HG03442 (cell line): ENCODE results near the gene ST6GALNAC1.
"Not testable (repeated sequence)": the region's sequence is repeated elsewhere in the genome, so short reads cannot be mapped to it uniquely, and the experiment has no call there.

Source experiments
- ATAC-seq: cut with Tn5 transposase; IDR thresholded peaks from one replicate; pipeline ENCODE4 v1.9.1; 2021; ENCODE audit warnings: mild to moderate bottlenecking, moderate library complexity; ENCODE audit not compliant: unreplicated experiment

Gene ST6GALNAC1

DNA sequence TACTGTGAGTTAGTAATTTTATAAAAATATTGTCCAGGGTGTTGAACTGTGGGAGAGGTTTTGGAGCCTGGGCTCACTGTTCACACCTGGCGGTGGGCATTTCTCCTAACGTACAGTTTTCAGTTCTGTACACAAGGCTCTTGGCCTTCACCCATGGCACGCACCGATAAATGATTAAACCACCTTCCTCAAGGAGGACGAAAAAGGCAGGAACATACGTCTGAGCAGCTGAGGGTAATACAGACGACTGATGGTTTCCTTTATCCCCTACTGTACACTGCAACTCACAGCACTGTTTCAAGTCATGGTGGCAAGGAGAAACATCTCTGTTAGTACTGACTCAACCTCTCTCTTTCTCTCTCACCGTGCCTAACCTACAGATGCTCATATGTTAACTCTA is 1.4 kb upstream of the ST6GALNAC1 start:
- no peak for ATAC-seq

DNA sequence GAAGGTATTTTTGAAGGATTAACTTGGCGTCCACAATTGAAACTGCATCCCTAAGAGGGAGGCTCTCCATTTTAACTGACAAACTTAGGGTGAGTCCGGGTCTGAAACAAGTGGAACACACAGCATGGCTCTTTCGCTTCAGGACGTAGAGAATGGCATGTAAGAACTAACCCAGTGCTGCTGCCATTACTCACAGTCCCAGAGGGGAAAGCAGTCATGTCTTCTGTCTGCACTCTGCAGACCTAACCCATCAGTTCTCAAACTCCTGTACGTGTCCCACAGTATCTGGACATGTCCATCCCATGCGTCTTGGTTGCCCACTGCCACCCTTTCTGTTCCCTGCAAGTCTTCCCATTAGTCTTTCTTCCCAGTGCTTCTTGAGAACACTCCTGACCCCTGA is 563 bp downstream of the ST6GALNAC1 start:
- ATAC-seq = no peak

DNA sequence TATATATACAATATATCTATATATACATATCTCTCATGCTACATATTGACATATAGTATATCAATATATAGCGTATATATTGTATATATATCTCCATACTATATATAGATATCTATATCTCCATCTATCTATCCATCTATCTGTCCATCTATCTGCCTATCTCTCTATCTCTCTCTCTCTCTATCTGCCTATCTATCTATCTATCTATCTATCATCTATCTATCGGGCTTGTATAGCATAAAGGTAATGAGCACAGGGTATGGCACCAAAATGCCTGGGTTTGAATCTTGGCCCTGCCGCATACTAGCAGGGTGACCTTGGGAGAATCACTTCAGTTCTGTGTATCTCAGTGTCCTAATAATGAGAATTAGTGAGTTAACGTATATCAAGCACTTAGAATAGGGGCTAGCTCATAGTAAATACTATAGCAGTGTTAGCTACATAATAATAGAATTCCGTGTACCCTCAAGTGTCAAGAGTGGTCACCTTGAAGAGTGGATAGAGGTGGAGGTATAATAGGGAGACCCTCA is 1.5 kb downstream of the ST6GALNAC1 start:
- ATAC-seq = no peak

GRCh38 chr17:76641501-76641900 is 2.1 kb downstream of the ST6GALNAC1 start:
- ATAC-seq = no peak

DNA sequence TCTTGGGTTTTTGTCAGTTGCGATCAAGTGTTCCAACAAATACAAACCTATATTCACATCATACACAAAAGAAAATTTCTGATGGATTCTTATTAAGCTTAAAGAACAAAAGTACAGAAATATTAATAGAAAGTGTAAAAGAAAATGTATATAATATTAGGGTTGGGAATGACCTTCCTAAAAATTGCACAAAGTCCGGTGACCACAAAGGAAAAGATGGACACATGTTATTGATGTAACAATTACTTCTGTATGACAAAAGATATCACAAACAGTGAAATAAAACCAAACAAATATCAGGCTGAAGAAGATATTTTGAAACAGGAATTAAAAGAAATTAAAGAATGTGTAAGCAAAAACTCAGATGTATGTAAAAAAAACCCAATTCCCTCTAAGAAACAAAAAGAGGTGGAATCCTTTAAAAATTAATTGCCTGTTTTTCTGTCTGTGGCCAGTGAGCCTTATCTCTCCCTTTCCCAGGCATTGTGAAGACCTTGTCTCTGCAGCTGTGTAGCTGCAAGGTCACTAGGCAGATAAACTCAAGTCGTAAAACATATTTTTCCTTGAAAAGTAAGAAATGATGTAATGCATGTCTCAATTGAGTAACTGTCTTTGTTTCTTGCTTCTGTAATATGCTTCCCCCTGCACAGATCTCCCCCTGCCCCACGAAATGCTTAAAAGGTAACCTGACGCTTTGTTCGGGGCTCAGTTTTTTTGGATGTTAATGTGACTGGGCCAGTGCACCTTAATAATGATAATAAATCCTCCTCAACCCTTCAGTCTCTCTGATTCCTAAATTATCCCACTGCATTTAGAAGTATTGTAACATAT is 2.8 kb downstream of the ST6GALNAC1 start:
- no peak for ATAC-seq

DNA sequence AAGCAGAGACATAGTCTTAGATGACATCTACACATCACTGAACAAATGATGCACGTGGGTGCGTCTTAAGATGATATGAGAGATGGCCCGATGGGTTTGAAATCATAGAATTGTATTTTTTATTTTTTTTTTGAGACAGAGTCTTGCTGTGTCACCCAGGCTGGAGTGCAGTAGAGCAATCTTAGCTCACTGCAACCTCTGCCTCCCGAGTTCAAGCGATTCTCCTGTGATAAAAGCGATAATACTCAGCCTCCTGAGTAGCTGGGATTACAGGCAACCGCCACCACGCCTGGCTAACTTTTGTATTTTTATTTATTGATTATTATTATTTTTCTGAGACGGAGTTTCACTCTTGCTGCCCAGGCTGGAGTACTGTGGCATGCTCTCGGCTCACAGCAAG is 5.3 kb downstream of the ST6GALNAC1 start:
- no peak for ATAC-seq

GRCh38 chr17:76636486-76637206 is 6.9 kb downstream of the ST6GALNAC1 start:
- not testable (repeated sequence) for ATAC-seq

GRCh38 chr17:76635659-76636360 is 7.7 kb downstream of the ST6GALNAC1 start:
- ATAC-seq = no peak

DNA sequence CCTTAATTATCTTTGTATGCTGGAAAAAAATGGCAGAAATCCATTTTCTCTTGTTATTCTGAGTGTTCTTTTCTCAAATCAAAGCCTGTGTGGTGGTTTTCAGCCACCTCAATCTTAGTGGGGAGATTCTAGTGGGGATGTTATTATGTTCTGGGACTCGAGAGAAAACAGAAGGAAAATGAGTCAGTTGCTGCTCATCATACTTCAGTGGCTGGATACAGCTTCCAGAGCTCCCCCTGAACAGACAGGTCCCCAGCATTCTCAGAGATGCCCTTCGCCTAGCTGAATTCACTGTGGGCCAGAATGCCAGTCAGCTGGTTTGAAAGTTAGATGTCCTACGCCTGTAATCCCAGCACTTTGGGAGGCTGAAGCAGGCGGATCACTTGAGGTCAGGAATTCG is 8.5 kb downstream of the ST6GALNAC1 start:
- no peak for ATAC-seq

DNA sequence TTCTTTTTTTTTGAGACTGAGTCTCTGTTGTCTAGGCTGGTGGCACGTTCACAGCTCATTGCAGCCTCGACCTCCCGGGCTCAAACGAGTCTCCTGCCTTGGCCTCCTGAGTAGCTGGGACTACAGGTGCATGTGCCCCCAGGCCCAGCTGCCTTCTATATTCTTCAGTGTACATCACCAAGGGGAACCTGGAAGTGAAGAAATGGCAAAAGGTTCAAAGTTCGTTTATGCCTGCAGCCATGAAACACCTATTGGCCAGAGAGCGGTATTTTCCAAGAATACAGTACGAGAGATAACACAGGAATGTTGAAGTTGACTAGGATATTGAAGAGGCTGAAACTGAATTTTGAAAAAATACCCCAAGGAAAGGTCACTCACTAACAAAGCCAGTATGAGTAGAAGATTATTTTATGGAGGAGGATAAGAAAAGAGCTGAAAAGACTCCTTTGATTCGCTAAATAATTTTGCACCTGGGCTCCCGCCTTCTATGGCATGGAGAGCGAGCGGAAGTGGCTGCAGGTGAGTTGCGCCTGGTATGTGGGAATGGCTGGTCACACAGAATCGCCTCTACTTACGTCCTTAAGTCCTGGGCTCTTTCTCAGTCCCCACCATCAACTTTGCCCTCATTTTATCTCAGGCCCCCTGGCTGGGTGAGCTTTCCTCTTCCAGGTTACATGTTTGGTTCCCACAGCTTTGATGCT is 9.8 kb downstream of the ST6GALNAC1 start:
- ATAC-seq = no peak

DNA sequence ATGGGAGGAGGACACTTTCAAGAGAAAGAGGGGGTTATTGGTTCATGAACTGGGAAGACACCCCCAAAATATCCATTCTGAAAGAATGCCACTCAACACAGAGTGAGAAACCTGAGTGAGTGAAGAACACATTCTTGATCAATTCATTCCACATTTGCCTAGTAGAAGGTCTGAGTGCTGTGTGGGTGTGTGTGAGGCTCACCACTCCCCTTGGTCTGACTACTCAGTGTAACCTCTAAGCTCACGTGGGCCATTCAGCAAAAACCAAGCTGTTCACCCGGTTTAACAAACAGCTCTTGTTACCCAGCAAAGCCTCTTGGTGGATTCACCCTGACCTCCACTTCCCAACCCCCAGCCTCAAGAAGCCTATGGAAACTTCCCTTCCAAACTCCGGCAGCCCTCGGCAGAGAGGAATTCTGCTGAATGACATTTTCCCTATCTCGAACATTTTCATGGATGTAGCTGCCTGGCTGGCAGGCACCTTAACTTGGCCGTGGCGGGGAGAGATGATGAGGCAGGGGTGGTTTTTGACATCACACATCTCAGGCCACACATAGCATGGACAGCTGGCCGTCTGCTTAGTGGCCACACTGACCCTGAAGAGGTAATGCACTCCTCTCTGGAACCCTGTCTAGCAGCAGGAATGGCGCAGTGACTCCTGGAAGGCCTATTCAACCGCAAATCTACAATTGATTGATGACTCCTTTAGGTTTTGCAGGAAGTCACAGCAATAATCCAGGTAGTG is 11.6 kb downstream of the ST6GALNAC1 start:
- ATAC-seq = no peak

DNA sequence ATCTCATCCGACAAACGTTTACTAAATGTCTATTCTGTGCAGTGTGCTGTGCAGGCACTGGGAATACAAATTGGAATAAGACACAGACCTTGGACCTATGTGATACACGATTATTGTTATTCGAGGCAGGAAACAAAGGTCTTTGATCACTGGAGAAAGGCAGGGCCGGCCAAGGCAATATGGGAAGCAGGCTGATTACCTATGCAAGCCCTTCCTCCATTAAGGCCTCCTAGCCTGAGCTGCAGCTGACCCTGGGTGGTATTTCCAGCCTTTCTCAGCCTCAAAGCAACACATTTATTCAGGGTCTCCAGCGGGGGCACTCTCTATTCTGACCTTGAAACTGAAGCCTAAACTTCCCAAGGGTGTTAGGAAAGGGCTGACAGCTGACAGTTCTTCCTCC is 13.4 kb downstream of the ST6GALNAC1 start:
- no peak for ATAC-seq

DNA sequence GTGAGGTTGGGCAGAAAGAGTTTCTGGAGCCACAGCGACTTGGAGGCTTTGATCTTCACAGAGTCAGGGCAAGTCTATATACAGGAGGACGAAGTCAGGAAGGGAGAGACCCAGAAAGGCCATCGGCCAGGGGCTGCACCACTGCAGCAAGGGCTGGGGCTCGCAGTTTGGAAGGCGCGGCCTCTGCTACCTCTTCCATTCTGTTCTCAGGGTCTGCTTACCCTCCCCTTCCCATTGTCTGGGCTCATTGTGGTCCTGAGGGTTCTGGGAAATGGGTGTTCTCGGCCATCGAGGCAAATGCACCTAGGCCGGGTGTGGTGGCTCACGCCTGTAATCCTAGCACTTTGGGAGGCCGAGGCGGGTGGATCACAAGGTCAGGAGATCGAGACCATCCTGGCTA is 16.0 kb downstream of the ST6GALNAC1 start:
- ATAC-seq = no peak

DNA sequence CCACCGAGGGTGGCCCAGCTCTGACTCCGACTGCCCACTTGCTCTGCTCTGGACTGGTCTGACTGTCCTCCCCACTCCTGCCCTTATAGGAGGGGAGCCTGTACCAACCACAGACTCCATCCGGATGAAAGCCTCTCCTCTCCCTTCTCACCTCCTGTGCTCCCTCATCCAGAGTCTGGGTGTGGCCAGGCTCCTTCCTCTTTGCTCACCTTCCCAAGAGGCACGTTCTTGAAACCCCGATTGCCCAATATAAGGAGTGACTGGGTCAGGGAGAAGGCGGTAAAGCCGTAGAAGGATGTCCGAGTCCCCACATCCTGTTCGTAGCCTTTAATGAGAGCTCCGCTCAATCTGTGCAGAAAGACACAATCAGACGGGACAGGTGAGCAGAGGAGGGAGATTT is 17.1 kb downstream of the ST6GALNAC1 start:
- no peak for ATAC-seq

- ATAC-seq = no peak
Measured at GRCh38 chr17:76625496-76625895, 18.1 kb downstream of the ST6GALNAC1 start.

DNA sequence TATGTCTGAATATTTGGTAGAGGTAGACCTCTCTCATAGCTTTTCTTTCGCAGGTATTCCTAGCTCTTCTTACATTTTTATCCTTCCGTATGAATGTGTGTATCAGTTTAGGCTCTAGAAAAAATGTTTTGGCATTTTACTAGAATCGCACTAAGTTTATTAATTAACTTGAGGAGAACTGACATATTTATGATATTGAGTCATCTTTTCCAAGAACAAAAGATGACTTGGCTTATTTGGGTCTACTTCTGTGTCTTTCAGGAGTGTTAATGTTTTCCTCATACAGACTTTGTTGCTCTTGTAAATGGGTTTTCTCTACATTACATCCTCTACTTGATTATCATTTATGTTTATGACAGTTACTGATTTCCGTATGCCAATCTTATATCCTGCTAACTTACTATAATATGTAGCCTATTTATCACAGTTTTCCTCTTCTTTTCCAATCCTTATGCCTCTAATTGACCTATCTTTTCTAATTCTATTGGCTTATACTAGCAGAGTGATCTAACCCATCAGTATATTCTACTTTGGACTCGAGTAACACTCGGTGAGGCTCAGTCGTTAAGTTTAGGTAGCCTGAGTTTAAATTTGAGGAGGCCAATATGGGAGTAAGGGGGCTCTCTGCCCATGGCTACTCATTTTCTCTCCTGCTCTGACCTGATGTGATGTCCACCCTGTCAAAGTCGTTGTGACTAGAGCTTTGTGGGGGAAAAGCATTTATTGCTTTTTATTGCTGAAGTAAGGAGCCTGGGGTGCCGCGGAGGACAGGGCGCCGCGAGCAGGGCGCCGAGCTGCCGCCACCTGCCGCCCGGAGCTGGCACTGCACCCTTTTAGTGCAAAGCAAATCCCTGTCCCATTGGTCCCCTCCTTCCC is 20.0 kb downstream of the ST6GALNAC1 start:
- no peak for ATAC-seq

GRCh38 chr17:76617838-76618237 is 25.7 kb downstream of the ST6GALNAC1 start:
- no peak for ATAC-seq

- ATAC-seq = no peak
Measured at GRCh38 chr17:76614912-76615617, 28.5 kb downstream of the ST6GALNAC1 start.
